Panc1 (cell line): Measurements from ENCODE around the gene JSRP1.

ENCODE experiments used
- POLR2AphosphoS5 ChIP-seq: IDR thresholded peaks from 2 replicates; pipeline ENCODE4 v1.6.1; 2012; ENCODE audit warnings: mild to moderate bottlenecking, low read depth, low read length, moderate library complexity
- TF ChIP-seq, protein P1 (sequence below): fragments of 450-650 bp; IDR thresholded peaks from 2 replicates; pipeline ENCODE4 v1.5.1; 2017; ENCODE audit warnings: mild to moderate bottlenecking

DNA sequence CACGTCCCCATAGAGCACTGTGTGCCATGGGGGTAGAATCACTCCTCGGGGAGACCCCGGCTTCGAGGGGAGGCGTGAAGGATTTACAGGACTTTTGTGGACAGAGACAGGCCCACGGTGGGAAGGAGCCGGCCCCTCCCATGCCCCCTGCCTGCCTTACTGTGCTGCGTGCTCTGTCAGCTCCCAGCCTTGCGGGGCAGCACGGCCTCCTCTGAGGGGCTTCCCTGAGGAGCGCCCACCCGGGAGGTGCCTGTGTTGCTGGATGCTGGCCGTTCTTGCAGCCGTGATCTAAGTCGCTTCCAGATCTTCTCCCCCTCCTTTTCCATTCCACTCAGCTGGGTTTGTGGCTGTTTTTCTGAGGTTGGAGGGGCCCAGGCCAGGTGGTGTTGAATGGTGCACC is 49.2 kb downstream of the JSRP1 start:
- TF ChIP-seq, protein P1, sequence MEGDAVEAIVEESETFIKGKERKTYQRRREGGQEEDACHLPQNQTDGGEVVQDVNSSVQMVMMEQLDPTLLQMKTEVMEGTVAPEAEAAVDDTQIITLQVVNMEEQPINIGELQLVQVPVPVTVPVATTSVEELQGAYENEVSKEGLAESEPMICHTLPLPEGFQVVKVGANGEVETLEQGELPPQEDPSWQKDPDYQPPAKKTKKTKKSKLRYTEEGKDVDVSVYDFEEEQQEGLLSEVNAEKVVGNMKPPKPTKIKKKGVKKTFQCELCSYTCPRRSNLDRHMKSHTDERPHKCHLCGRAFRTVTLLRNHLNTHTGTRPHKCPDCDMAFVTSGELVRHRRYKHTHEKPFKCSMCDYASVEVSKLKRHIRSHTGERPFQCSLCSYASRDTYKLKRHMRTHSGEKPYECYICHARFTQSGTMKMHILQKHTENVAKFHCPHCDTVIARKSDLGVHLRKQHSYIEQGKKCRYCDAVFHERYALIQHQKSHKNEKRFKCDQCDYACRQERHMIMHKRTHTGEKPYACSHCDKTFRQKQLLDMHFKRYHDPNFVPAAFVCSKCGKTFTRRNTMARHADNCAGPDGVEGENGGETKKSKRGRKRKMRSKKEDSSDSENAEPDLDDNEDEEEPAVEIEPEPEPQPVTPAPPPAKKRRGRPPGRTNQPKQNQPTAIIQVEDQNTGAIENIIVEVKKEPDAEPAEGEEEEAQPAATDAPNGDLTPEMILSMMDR, result no peak
- TF ChIP-seq POLR2AphosphoS5, result no peak
